IPS-18c (cell line): ENCODE data around the gene FGF12.
"Not testable (repeated sequence)": the region's sequence is repeated elsewhere in the genome, so short reads cannot be mapped to it uniquely, and the experiment has no call there.

ENCODE experiments used
- H3K4me3 ChIP-seq: 2 replicates; pipeline ENCODE4 v1.7.0; 2013; ENCODE audit warnings: low read depth, mild to moderate bottlenecking, low read length, moderate library complexity; ENCODE audit not compliant: insufficient read depth
- H3K9me3 ChIP-seq: one replicate; pipeline ENCODE4 v1.6.1; 2013; ENCODE audit warnings: mild to moderate bottlenecking, low read length, moderate library complexity; ENCODE audit not compliant: control insufficient read depth, insufficient read depth

The FGF12 gene

GRCh38 chr3:192636517-192637444 is 90.6 kb downstream of the FGF12 start:
- Histone ChIP-seq H3K4me3 (no peak overlapping the region), H3K9me3 (no peaks in the 10 kb centered on the region)

- Histone ChIP-seq H3K9me3 (no peaks in the 10 kb centered on the region), H3K4me3 (no peak overlapping the region)
Observed at GRCh38 chr3:192629429-192629828, 97.9 kb downstream of the FGF12 start.

GRCh38 chr3:192621909-192622308 is 105.4 kb downstream of the FGF12 start:
- Histone ChIP-seq H3K4me3 (no peak overlapping the region), H3K9me3 (no peaks in the 10 kb centered on the region)

GRCh38 chr3:192620275-192620674 is 107.1 kb downstream of the FGF12 start:
- Histone ChIP-seq H3K4me3 (no peak overlapping the region), H3K9me3 (no peaks in the 10 kb centered on the region)

GRCh38 chr3:192611411-192611810 is 115.9 kb downstream of the FGF12 start:
- Histone ChIP-seq H3K4me3 (no peak overlapping the region), H3K9me3 (no peaks in the 10 kb centered on the region)

GRCh38 chr3:192608726-192609600 is 118.4 kb downstream of the FGF12 start:
- no peak overlapping the region for H3K4me3 ChIP-seq
- H3K9me3 ChIP-seq = no peaks in the 10 kb centered on the region

GRCh38 chr3:192607798-192608197 is 119.5 kb downstream of the FGF12 start:
- Histone ChIP-seq H3K4me3 (no peak overlapping the region), H3K9me3 (no peaks in the 10 kb centered on the region)

GRCh38 chr3:192597913-192598312 is 129.4 kb downstream of the FGF12 start:
- no peak overlapping the region for H3K4me3 ChIP-seq

GRCh38 chr3:192597506-192597905 is 129.8 kb downstream of the FGF12 start:
- H3K4me3 ChIP-seq = no peak overlapping the region

More at GRCh38 chr3:192597913-192598312, 129.4 kb downstream of the FGF12 start:
- no peaks in the 10 kb centered on the region for H3K9me3 ChIP-seq

GRCh38 chr3:192578729-192579128 is 148.6 kb downstream of the FGF12 start:
- H3K9me3 ChIP-seq = peaks cover 2% of the 10 kb centered on the region
- no peak overlapping the region for H3K4me3 ChIP-seq

More at GRCh38 chr3:192597506-192597905, 129.8 kb downstream of the FGF12 start:
- H3K9me3 ChIP-seq = no peaks in the 10 kb centered on the region

- Histone ChIP-seq H3K4me3 (no peak overlapping the region), H3K9me3 (peaks cover 2% of the 10 kb centered on the region)
Observed at GRCh38 chr3:192577811-192578210, 149.5 kb downstream of the FGF12 start.

- Histone ChIP-seq H3K4me3 (no peak overlapping the region), H3K9me3 (peaks cover 2% of the 10 kb centered on the region)
Observed at GRCh38 chr3:192577271-192577670, 150.1 kb downstream of the FGF12 start.

- H3K9me3 ChIP-seq, H3K4me3 ChIP-seq: not testable (repeated sequence)
Observed at GRCh38 chr3:192576704-192577103, 150.6 kb downstream of the FGF12 start.

- peaks cover 2% of the 10 kb centered on the region for H3K9me3 ChIP-seq
- H3K4me3 ChIP-seq = no peak overlapping the region
Observed at GRCh38 chr3:192575879-192576506, 151.3 kb downstream of the FGF12 start.

GRCh38 chr3:192573240-192573639 is 154.1 kb downstream of the FGF12 start:
- Histone ChIP-seq H3K9me3 (peaks cover 2% of the 10 kb centered on the region), H3K4me3 (no peak overlapping the region)

- Histone ChIP-seq H3K9me3 (peaks cover 2% of the 10 kb centered on the region), H3K4me3 (no peak overlapping the region)
Observed at GRCh38 chr3:192570821-192571791, 156.2 kb downstream of the FGF12 start.
